Measurements from ENCODE around the gene RIPPLY3.

GRCh38 chr21:36962098-36962780 is 44.3 kb upstream of the RIPPLY3 start:
- no peak for TF ChIP-seq MYC (IDR thresholded peaks at IDR 0.05; ENCODE audit: low read depth, low read length)
- no peak for TF ChIP-seq CTCF (IDR thresholded peaks at IDR 0.05; ENCODE audit: low read depth, low read length)
- no peak for TF ChIP-seq POLR2A (IDR thresholded peaks at IDR 0.05; ENCODE audit: extremely low read depth, insufficient read length)
- TF ChIP-seq, protein P1, sequence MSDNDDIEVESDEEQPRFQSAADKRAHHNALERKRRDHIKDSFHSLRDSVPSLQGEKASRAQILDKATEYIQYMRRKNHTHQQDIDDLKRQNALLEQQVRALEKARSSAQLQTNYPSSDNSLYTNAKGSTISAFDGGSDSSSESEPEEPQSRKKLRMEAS (IDR thresholded peaks at IDR 0.05; ENCODE audit: low read depth, low read length), result no peak
